Right lobe of liver (tissue), 6 donors: Measurements from ENCODE around the gene USP7. TPM values are rescaled to one million over a fixed set of nuclear protein-coding genes. Genes with fewer than 3 reads are reported as not detected.

Experiments used
- ATAC-seq, 4 donors: fragments of 200-7000 bp; cut with Tn5 transposase; one replicate each; pipeline ENCODE4 v1.9.1; 2020; ENCODE audit warnings: mild to moderate bottlenecking in 4 of 4, moderate library complexity in 4 of 4
- DNase-seq, 3 donors: peaks; one replicate each; pipeline ENCODE4 v3.0.0-alpha.2; 2020
- H3K27ac ChIP-seq, 3 donors: fragments of 200-600 bp; one replicate each; pipeline ENCODE4 v1.8.0; 2022
- H3K27me3 ChIP-seq, 2 donors: fragments of 200-600 bp; one replicate each; pipeline ENCODE4 v1.8.0; 2022
- H3K36me3 ChIP-seq, 4 donors: fragments of 200-600 bp; sonication (generic) in 1 of 4; one replicate each; pipeline versions ENCODE4 v1.5.1 to v1.8.0; 2017 to 2022; ENCODE audit warnings: control low read depth in 1 of 4
- H3K4me1 ChIP-seq, 4 donors: fragments of 200-600 bp; sonication (generic) in 1 of 4; one replicate each; pipeline versions ENCODE4 v1.5.1 to v1.8.0; 2017 to 2022; ENCODE audit warnings: control low read depth in 1 of 4
- H3K4me3 ChIP-seq, 3 donors: fragments of 200-600 bp; one replicate each; pipeline ENCODE4 v1.8.0; 2022
- H3K9me3 ChIP-seq, 4 donors: fragments of 200-600 bp; sonication (generic) in 1 of 4; one replicate each; pipeline versions ENCODE4 v1.5.1 to v1.8.0; 2017 to 2022; ENCODE audit warnings: control low read depth in 1 of 4
- POLR2A ChIP-seq: fragments of 450-650 bp; IDR thresholded peaks from one replicate; pipeline ENCODE4 v1.6.1; 2017; ENCODE audit warnings: antibody characterized with exemption, mild to moderate bottlenecking
- WGBS: methylation state at CpG from one replicate; pipeline ENCODE4 v1.1.6; 2018; ENCODE audit warnings: low coverage, low lambda C conversion rate; ENCODE audit not compliant: insufficient coverage; ENCODE audit errors: missing lambda C conversion rate; 5-methylcytosine and 5-hydroxymethylcytosine counted together
- intact Hi-C, 2 donors: fragments of 100-400 bp; cut with DNase I; formaldehyde crosslinking; loops; one replicate each; pipeline versions ENCODE4 v1.11.2 to v1.14.1; 2022
- total RNA-seq, 6 experiments: library from RNA; depleted of rRNA in 2 of 6; stranded (reverse); fragments of >200 nt in 2 of 6; fragmentation: NEBNext Ultra II Directional in 3 of 6; extraction: Animal tissue kit (Norgen Biotek cat#: 25700) in 3 of 6; gene quantifications; one replicate each; pipeline versions ENCODE4 v1.1.0 to v1.2.4, GENCODE V29; 2016 to 2023
- TF ChIP-seq, protein P1 (sequence below), 4 donors: fragments of 200-600 bp in 3 of 4; fragments of 450-650 bp in 1 of 4; IDR thresholded peaks; one replicate each; pipeline versions ENCODE4 v1.5.1 to v1.8.0; 2016 to 2022; ENCODE audit warnings: antibody characterized with exemption in 4 of 4, mild to moderate bottlenecking in 2 of 4
- donor health status: DM: no; HTN: yes; CAD: no.
- donor health status: DM: no; HTN: no; CAD: no.
- donor health status: DM: no; HTN: no; CAD: no.
- donor health status: DM: no; HTN: yes; CAD: no.
- donor health status: DM: no; HTN: yes; CAD: no.

The USP7 gene
- total RNA-seq, 6 experiments from 2014 or later: 46.8 to 55.8 (median 49.1) TPM

DNA sequence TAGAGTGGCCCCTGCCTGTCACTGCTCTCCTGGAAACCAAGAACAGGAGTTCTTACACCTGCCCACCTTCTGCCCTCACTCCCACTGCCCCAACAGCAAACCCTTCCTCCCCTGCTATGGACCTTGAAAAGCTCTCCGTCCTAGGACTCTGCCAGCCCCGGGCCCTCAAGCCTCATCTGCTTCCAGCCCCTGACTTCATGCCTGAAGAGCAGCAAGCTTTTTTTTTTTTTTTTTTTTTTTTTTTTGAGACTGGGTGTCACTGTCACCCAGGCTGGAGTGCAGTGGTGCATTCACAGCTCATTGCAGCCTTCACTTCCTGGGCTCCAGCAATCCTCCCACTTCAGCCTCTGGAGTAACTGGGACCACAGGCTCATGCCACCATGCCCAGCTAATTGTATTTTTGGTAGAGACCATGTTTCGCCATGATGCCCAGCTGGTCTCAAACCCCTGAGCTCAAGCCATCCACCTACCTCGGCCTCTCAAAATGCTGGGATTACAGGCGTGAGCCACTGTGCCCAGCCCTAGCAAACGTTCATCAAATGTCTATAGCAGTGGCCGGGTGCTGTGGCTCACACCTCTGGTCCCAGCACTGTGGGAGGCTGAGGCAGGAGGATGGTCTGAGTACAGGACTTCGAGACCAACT is 111.8 kb downstream of the USP7 start:
- intact Hi-C loops: no loop called here
- DNase-seq: no peak
- TF ChIP-seq POLR2A: no peak
- TF ChIP-seq, protein P1, sequence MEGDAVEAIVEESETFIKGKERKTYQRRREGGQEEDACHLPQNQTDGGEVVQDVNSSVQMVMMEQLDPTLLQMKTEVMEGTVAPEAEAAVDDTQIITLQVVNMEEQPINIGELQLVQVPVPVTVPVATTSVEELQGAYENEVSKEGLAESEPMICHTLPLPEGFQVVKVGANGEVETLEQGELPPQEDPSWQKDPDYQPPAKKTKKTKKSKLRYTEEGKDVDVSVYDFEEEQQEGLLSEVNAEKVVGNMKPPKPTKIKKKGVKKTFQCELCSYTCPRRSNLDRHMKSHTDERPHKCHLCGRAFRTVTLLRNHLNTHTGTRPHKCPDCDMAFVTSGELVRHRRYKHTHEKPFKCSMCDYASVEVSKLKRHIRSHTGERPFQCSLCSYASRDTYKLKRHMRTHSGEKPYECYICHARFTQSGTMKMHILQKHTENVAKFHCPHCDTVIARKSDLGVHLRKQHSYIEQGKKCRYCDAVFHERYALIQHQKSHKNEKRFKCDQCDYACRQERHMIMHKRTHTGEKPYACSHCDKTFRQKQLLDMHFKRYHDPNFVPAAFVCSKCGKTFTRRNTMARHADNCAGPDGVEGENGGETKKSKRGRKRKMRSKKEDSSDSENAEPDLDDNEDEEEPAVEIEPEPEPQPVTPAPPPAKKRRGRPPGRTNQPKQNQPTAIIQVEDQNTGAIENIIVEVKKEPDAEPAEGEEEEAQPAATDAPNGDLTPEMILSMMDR (IDR thresholded peaks at IDR 0.05): no peak
- Histone ChIP-seq H3K36me3 (peaks cover 0 to 23% (median 11%) of the 10 kb centered on the region in 4 donors), H3K4me1 (peaks cover 0 to 29% (median 9%) of the 10 kb centered on the region in 4 donors), H3K27ac (peak overlapping the region in 2 of 3 donors; percentile 75 to 80), H3K9me3 (no peaks in the 10 kb centered on the region), H3K27me3 (no peaks in the 10 kb centered on the region), H3K4me3 (no peak overlapping the region)
- ATAC-seq: no peak
- WGBS: 100% methylated on average over 4 of the region's 8 CpGs

DNA sequence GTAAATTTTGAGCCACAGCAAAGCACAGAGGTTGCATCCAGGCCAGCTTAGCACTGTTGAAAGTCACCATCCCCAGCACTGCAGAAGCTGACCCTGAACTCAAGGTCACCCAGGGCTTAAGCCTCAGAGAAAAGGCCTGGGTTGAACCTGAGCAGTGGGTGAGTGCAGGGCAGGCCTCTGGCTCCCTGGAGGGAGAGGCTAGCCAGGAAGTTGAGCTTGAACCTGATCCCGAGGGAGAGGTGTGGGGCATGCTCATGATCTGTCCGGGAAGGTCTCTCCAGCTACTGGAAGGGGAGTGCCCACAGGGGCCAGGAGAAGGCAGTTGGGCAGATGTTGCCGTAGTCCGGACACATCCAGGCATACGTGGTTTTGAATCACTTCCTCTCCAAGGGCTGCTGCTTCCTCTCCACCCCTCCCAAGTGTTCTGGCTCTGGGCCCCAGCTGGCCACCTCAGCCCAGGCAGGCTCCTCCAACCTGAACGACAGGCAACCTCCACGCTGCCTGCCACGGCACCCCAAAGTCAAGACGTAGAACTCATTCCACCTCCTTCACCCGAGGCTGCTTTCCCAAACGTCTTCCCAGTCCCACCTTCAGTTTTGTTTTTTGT is 113.3 kb downstream of the USP7 start:
- Histone ChIP-seq H3K4me1 (peaks cover 0 to 29% (median 9%) of the 10 kb centered on the region in 4 donors), H3K36me3 (peaks cover 0 to 14% (median 11%) of the 10 kb centered on the region in 4 donors)
- DNase-seq: peak; percentile 81 to 86 (median 84)

DNA sequence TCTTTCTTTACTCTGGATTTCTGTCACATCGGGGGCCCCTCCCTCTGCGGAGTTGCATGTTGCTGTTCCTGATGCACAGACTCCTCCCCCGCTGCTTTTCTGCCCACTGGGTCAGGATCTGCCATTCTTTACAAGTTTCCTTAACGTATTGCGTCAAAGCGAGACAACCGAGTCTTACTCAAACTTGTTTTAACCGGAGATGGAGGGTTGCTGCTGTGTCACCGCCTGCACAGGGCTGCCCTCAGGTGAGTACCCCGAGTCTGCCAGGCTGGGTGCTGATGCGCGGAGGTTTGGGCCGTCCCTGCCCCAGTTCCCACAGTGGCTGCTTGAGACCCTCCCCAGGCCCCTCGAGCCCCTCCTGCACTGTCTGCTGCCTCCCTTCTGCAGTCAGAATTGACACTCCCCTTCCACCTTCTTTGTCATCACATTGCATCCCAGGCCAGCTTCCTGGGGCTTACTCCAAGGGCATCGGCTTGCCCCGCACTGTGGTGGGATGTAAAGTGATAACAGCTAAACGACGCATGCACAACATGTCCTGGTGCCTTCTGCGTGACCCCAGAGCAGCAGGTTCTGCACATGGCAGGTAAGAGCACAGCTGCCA is 114.2 kb downstream of the USP7 start:
- DNase-seq (no peak), ATAC-seq (no peak)
- Histone ChIP-seq H3K27ac (peak overlapping the region in 1 of 3 donors; percentile 80), H3K4me3 (no peak overlapping the region), H3K36me3 (peaks cover 0 to 8% (median 6%) of the 10 kb centered on the region in 4 donors), H3K9me3 (no peaks in the 10 kb centered on the region), H3K27me3 (no peaks in the 10 kb centered on the region), H3K4me1 (peaks cover 0 to 29% (median 9%) of the 10 kb centered on the region in 4 donors)
- 62% methylated on average over 8 of the region's 19 CpGs for WGBS
- TF ChIP-seq POLR2A: no peak
- TF ChIP-seq, protein P1 (IDR thresholded peaks at IDR 0.05): no peak
- intact Hi-C loops: no loop called here

More for the DNA sequence above, 113.3 kb downstream of the USP7 start:
- intact Hi-C loops: no loop called here
- no peak for TF ChIP-seq POLR2A
- TF ChIP-seq, protein P1 (IDR thresholded peaks at IDR 0.05): no peak
- Histone ChIP-seq H3K4me3 (no peak overlapping the region), H3K27ac (peak overlapping the region; percentile 26 to 80 (median 75)), H3K9me3 (no peaks in the 10 kb centered on the region), H3K27me3 (no peaks in the 10 kb centered on the region)
- ATAC-seq: peak; percentile 78 to 87 (median 82)
- WGBS: 29% methylated on average over 9 of the region's 11 CpGs

DNA sequence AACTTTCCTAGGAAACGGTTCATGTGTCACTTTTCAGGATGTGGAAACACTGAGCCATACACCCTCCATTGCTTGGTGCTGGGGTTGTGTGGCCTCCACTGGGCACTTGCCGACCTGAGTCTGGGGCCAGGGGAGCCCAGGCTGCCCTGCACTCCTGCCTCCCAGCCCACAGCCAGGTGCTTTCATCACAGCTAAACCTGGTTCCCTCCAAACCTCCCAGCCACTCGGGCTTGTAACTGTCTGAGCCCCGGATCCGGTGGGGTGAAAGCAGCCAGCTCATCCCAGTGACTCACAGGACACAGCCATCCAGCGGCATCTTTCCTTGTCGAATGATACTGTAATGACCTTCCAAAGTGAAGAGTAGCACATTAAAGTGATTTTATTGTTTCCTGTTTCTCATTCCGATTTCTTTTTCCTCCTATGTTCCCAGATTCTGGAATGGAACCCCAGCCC is 114.7 kb downstream of the USP7 start:
- Histone ChIP-seq H3K27me3 (no peaks in the 10 kb centered on the region), H3K27ac (no peak overlapping the region), H3K36me3 (peaks cover 0 to 8% (median 6%) of the 10 kb centered on the region in 4 donors), H3K4me1 (peaks cover 0 to 29% (median 9%) of the 10 kb centered on the region in 4 donors), H3K4me3 (no peak overlapping the region), H3K9me3 (no peaks in the 10 kb centered on the region)
- DNase-seq (no peak), ATAC-seq (no peak)
- TF ChIP-seq, protein P1 (IDR thresholded peaks at IDR 0.05): no peak
- no peak for TF ChIP-seq POLR2A
- intact Hi-C loops: no loop called here
- WGBS: 57% methylated on average over 1 of the region's 8 CpGs
